ENCODE measurements around the gene NEK9.
"Not testable (repeated sequence)": the region's sequence is repeated elsewhere in the genome, so short reads cannot be mapped to it uniquely, and the experiment has no call there.

The NEK9 gene

DNA sequence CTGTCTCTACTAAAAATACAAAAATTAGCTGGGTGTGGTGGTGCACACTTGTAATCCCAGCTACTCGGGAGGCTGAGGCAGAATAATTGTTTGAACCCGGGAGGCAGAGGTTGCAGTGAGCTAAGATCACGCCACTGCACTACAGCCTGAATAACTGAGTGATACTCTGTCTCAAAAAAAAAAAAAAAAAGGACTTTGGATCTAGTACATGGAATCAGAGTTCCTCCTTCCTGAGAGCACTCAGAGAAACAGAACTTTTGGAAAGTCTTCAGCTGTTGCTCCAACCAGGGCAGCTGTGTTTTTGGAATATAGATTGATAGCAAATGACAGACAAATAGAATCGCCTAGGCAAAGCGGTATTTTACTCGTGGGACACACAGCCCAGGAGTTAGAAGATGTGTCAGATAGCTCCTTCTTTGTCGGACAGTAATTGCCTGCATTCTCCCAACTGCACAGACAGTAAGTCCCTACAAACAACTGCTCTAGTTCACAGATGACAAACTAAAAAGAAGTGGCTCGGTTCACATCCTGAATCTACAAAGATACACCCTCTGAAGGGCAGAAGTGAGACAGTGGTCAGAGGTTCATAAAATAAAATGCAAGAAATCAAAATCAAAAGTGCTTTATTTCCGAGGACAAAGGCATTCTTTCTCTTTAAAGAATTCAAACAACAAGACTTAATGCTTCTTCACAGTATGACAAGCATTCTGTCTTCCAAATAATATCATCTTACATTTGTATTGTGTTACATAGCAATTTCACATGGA lies 17.1 kb upstream of the NEK9 start:
- no peak for DNase-seq

DNA sequence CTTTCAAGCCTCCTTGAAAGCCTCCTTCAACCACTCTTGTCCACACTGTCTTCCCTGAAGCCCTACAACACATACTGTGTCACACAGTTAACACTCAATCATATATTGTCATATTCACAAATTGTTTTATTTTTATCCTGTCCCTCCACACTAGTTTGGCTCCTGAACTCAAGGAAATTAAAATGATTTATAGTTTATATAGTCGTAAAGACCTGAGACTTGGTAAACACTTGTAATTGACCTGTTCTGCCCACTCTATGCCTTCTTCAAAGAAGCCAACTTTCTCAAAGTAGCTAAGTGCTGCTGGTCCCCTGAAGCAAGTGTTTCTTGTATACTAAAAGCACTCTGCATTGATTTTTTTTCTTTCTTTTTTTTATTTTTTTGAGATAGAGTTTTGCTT lies 15.6 kb upstream of the NEK9 start:
- no peak for DNase-seq

DNA sequence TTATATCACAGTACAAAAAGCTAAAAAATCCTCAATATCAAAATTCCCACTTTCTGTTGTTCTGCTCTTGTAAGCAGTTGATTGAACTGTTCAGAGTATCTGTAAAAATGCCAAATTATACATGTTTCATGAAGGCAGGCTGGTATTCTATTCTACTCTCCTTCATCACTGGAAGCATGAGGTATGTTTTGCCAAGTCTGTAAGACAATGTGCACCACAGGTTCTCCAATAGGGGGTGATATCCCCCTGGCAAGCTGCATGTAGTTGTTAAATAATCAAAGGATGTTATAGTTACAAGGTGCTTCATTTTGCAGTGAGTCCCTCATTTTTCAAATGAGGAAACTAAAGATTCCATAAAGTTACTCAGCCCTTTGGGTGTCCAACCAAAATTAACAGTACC lies 15.1 kb upstream of the NEK9 start:
- peak in 1 of 2 experiments; percentile 11 for DNase-seq

DNA sequence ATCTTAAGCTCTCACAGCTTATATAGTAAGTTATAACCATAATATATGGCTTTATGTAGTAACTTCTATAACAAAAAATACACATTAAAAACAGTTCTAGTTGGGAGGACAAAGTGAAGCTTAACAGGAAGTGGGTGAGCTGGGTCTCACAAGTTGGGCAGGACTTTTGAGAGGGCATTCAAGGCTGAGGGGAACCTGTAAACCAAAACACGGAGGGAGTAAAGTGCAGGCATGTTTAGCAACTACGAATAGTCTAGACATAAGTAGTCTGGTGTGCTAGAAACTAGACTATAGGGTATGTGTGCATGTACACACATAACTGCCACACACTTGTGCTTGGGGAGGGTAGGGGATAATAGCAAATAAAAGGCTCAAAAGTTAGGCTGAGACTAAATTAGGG lies 14.2 kb upstream of the NEK9 start:
- DNase-seq = no peak

DNA sequence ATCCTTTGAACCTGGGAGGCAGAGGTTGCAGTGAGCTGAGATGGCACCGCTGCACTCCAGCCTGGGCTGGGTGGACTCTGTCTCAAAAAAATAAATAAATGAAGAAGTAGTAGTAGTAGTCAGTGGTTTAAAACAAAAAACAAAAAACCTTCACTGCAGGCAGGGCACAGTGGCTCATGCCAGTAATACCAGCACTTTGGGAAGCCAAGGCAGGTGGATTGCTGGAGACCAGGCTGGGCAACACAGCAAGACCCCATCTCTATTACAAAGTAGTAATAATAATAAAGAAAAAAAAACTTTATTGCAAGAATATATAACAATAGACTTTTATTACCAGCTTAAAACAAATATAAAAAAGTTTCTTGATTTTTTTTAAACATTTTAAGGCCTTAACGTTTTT lies 13.8 kb upstream of the NEK9 start:
- no peak for DNase-seq

DNA sequence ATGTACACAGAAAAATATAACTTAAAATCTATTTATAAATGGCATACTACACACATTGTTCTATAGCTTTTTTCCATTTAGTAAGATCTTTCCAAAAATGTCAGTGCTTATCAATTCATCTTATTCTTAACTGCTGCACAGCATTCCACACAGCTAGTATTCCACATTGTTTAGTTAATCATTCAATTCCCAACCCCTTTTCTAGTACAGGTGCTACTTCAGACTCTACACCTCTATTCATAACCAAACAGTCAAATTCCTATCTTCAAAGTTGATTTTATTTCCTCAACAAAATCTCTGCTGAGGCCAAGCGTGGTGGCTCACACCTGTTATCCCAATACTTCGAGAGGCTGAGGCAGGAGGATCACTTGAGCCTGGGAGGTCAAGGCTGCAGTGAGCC lies 12.3 kb upstream of the NEK9 start:
- no peak for DNase-seq

DNA sequence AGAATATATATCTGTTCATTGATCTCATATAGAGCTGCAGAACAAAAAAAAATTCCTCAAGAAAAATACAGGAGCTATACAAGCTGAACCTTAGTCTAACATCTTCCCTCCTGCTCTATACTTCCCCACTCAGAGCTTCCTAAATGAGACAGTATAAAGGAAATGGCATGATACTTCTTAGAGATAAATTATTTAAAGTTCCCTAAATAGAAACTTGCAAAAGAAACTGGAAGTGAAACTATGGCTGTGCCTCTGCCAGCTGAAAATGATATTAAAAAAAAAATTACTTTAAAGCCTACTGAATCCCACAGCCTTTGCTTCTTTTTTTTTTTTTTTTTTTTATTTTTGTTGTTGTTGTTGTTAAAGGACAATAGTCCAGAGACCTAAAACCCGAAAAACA lies 11.6 kb upstream of the NEK9 start:
- no peak for DNase-seq

DNA sequence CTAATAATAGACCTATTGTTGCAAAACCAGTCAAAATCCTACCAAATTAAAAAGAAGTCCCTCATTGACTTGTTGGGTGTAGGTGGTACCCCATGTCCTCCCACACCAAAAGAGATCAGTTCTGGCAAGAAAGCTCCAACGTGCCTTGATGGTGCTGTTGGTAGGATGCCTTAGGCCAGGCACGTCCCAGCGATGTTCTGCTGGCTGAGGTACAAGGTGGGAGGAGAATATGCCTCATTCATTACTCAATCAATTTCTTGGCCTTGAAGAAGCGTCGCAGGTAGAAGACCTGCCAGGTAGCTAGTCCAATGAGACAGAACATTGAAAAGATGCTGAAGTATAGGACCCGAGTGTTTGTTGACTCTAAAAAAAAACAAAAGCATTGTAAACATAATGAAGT lies 7.8 kb upstream of the NEK9 start:
- DNase-seq = no peak

DNA sequence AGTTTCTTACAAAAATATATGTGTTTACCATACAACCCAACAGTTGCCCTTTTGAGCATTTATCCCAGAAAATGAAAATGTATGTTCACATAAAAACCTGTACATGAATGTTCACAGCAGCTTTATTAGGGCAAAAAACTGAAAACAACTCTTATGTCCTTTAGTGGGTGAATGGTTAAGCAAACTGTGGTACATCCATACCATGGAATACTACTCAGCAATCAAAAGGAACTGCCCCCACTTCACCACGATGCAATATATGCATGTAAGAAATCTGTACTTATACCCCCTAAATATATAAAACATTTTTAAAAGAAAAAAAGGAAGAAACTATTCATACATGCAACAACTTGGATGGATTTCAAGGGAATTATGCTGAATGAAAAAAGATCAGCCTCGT lies 6.7 kb upstream of the NEK9 start:
- no peak for DNase-seq

DNA sequence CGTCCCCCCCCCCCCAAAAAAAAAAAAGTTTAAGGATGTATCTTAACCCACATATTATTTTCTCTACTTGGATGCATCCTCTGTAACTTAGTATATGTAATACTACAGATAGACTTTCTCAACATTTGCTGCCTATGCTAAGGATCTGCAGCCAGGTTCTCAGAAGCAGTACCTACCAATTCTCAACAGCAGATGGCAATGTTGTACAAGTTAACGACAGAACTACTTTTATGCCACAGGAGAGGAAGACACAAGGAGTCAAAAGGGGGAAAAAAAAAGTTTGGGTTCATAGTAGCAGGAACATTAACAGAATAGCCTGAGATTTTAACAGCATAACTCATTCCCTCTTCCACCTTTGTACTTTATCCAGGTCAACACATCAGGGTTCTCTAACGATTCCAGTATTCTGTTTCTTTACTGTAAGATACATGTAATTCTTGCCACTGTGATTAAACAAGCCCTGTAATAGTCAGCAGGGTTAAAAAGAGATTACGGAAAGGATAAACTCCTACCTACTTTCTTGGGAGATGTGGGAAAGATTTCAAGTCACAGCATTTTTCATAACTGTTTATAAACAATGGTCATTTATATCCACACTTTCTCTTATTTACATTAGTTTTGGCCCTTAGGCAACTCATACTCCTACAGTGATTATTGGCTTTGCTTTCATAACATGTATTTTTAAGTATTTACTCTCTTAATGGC lies 5.7 kb upstream of the NEK9 start:
- peak; percentile 17 to 75 for DNase-seq

DNA sequence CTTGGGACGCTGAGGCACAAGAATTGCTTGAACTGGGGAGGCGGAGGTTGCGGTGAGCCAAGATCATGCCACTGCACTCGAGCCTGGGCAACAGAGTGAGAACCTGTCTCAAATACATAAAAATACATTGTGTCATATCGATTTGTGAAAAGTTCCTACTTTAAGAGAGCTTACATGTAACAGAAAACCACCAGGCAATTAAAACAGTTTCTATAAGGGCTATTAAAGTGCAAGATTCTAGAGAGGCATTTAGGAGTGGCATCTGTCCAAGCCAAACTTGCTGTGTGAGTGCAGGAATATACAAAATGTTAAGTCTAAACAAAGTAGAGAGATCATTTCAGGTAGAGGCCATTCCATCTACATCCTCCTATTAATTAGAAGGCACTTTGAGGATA lies 1.7 kb upstream of the NEK9 start:
- DNase-seq = no peak

DNA sequence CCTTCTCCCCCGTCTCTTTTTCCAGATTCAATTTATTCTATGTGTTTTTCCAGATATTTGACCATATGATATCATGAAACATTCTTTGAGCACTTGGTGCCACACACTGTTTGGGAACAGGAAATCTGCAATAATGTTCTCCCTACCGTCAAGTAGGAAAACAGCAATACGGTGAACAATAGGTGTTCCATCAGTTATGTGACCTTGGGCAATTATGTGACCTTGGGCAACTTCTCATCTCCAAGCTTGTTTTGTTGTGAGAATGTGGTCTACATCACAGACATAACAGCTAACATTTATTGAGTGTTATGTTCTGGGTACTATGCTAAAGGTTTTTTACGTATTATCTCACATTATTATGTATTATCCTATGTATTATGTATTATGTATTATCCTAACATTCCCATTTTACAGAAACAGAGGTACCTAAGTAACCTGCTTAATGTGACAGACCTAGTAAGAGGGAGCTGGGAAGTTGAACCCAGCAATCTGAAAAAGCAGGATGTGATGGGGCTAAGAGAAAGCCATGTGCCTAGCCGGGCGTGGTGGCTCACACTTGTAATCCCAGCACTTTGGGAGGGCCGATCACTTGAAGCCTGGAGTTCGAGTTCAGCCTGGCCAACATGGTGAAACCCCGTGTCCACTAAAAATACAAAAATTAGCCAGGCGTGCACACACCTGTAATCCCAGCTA lies 1.2 kb upstream of the NEK9 start:
- no peak for DNase-seq

DNA sequence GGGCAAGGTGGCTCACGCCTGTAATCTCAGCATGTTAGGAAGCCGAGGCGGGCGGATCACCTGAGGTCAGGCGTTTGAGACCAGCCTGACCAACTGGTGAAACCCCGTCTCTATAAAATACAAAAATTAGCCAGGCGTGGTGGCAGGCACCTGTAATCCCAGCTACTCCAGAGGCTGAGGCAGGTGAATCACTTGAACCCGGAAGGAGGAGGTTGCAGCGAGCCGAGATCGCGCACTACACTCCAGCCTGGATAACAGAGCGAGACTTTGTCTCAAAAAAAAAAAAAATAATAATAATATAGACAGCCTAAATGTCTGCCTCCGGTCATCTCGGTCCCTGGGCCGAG lies 599 bp upstream of the NEK9 start:
- DNase-seq = not testable (repeated sequence)

DNA sequence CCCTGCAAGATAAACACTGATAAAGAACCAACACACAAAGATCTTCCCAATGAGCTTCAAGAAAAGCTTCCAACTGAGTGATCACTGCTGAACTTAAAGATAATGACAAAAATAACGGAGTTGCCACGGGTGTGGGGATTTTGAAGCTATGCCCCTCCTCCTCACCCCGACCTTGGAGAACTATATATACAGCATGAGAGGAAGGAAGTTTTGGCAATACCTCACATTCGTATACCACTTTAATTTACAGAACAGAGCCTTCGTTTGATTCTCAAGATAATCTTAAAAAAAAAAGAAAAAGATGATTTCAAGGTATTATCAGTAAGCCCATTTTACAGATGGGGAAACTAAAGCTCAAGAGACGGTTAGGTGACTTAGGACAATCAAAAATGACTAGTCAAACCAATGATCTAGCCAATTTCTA lies 715 bp downstream of the NEK9 start:
- peak in 1 of 2 experiments; percentile 46 for DNase-seq

DNA sequence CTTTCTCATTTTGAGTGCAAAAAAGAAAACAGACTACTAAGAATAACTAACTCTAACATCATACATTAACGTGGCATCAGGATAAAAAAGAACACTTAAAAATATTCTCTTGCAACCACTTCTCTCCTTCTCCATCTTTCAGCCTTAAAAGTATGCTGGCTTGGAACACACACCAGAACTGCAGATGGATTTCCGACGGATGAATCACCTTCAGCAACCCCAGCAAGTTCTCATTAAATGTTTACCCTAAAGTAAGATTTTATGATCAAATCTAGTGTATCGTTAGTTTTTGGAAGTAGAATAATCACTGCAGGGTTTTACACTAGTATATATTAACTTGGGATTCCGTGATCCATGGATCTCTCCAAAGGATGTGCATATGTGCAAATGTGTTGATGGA lies 1.2 kb downstream of the NEK9 start:
- DNase-seq = peak in 1 of 2 experiments; percentile 49

DNA sequence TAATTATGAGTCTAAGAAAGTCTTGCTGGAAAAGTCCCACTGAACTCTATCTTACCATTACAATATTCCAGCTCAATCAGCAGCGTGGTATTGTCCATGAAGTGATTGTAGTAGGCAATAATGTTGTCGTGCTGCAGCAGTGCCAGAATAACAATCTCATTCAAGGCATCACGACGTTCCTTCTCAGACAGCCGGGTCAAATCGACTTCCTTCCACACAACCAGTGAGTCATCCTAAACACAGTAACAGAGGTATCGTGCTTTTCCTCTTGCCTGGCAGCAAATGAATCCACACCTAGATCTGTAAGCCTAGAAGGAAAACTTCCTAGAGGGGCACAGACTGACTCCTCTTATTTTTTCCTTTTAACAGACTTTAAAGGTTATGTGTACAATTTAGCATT lies 2.9 kb downstream of the NEK9 start:
- DNase-seq = peak; percentile 43 to 84

DNA sequence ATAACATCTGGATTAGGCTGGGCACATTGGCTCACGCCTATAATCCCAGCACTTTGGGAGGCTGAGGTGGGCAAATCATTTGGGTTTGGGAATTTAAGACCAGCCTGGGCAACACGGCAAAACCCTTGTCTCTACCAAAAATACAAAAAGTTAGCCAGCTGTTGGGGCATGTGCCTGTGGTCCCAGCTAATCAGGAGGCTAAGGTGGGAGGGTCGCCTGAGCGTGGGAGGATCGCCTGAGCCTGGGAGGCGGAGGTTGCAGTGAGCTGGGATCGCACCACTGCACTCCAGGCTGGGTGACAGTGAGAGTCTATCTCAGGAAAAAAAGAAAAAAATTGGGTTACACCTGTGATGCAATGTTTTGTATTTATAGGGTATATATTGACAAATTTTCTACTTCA lies 5.3 kb downstream of the NEK9 start:
- no peak for DNase-seq

DNA sequence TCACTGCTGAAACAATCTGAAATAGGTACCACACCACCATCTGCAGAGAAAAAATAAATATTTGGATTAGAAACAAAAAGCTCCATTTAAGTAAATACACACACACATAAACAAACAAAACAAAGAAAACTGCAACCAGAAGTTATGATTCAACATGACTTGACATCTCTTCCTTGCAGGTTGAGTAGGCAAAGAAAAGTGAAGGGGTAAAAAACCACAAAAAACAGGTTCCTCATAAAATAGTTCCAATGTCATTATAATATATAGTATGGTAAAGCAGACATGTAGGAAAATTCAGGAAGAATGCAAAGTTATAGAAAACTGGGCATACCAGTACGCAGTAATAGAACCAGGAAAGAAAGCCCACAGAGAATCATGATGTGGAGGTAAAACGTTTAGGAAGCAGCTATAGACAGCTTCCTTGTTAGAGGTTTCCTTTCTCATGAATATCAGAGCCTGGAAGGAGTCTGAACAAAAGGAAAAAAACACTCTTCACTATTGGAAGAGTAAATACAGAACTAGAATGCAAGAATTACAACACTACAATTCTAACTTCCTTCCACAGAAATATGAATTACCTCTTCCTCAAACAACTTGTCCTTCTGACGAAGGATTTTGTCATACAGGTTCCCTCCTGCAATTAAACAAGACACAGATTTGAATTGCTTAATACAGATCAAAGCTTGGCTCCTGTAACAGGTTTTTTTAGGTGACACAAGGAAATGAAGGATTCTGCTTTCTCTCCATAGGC lies 6.1 kb downstream of the NEK9 start:
- DNase-seq = no peak

DNA sequence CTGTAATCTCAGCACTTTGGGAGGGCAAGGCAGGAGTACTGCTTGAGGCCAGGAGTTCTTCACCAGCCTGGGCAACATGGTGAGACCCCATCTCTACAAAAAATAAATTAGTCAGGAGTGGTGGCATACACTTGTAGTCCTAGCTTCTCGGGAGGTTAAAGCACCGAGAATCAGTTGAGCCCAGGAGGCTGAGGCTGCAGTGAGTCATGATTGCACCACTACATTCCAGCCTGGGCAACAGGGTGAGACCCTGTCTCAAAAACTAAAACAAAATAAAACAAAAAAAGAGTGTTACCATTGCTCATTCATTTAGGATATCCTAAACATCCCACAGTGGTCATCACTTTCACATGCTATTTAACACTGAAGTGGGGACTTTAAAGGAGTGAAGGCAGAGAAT lies 7.8 kb downstream of the NEK9 start:
- DNase-seq = no peak

DNA sequence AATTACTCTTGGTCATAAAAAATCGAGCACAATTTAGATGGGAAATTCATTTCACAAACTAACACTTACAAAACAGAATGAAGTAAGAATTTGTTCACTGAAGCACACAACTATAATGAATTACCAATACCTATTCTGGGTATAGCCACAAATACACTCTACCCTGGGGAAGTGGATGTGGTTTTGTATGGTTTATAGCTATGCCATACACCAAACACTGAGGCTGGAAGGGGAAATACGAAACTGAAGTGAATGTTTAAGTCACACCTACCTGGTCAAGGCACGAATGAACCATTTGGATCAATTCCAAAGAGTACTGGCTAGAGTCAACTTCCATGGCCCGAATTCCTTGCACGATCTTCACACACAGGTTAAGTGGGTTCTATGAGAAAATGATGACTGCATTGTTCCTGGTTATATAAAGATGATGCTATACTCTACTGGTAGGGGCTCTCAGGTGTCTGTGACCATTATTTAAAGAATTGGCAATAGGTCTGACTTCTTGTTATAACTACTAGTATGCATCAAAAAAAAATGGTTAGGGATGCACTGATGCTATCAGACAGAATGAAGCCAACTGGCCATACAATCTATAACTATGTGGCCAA lies 12.8 kb downstream of the NEK9 start:
- no peak for DNase-seq

DNA sequence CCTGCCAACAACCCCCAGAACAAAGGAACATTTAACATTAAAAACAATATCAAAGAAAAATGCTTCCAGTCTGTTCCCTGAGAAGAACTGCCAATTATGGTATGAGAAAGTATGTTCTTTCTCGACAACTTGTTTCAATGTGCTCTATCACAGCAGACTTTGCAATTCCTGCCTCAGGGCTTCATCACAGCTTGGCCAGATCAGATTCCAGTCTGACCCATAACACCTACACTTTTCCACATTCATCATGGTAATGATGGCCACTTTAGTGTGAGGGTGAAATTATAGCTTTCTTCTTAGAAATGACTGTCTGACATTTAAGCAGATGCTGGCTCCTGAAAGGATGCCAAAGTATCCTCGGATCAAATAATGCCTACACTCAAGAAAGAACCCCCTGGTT lies 17.0 kb downstream of the NEK9 start:
- DNase-seq = no peak

DNA sequence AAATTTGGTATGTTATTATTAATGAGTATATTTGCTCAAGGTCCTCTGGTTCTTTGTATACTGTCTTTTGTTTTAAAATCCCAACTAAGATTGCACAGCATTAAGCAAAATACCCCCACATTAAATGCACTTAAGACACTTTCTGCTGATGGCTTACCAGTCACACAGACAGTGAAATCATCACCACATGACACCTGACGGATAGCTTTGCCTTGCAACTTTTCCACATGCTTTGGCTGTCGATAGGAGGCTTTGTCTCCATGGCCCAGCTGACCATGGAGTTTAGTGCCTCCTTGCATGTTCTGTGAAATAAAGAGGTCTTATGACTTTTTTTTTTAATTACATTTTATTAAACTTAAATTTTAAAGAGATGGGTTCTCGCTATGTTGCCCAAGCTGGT lies 19.7 kb downstream of the NEK9 start:
- no peak for DNase-seq

DNA sequence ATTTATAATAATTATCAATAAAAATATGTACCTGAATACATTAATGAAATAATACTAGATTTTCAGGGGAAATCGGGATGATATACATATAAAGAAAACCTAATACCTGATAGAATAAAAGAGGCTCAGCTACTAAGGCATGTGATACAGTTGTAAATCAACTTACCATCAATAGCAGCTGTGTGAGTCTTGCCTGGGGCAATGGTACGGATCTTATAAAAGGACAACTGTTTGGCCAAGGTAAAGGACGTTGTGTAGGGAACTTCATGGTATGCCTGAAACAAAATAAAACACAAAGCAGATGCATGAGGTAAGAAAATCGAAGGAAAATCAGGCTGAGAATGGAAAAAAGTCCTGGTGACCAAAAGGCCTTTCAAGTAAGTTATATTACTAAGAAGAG lies 25.4 kb downstream of the NEK9 start:
- no peak for DNase-seq
